Measurements from ENCODE around the gene FKRP.

Gene FKRP

GRCh38 chr19:46719629-46720502 is 26.0 kb upstream of the FKRP start:
- DNase-seq (ENCODE audit: low read depth in 2 of 2): no peak

- DNase-seq (ENCODE audit: low read depth in 2 of 2): no peak
Observed at GRCh38 chr19:46720503-46721239, 25.2 kb upstream of the FKRP start.

DNA sequence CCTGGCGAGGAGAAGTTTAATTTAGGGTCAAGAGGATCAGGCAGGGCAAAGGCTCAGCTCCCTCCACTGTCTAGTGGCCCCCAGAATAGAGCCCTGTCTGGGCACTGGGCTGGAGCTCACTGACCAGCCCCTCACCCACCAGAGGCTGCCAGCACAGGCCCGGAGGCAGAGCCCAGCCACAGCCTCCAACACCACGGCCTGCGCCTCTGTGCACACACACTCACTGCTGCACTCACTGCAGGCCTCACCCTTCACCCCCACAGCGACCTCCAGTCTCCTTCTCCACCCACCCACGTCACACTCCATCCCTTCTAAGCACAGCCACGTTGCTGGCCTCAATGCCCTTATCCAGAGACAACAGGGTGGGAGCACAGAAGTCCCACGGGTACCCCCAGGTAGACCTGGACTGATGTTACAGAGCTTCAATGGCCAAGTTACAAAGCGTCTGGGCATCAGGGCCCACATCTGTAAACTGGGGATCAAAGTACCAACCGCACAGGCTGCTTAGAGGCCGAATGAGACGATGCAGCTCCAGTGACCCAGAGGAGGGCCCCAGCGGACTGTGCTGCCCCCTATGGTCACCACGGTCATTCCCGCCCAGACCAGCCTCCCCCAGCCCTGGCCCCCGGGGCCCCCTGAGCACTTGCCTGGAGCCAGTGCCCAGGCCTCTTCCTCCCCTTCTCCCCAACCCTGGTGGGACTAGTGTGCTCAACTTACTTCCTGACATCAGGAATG is 24.4 kb upstream of the FKRP start:
- DNase-seq (ENCODE audit: low read depth in 2 of 2): no peak

DNA sequence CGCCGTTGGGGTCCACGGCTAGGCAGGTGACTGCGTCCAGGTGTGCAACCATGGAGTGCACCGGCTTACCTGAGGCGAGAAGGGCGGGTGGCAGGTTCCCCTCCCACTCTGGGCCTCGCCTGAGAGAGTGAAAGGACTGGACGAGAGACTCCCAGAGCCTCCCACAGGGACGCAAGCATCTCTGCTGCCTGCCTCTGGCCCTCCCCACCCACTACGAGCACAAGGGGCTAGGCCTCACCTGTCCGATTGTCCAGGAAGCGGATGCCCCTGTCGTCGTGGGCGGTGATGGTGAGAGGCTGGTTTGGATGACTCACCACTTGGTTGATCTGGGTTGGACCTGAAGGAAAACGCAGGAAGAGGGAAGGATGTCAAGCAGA is 23.9 kb upstream of the FKRP start:
- DNase-seq (ENCODE audit: low read depth in 2 of 2): no peak

GRCh38 chr19:46722421-46723022 is 23.3 kb upstream of the FKRP start:
- no peak for DNase-seq (ENCODE audit: low read depth in 2 of 2)

DNA sequence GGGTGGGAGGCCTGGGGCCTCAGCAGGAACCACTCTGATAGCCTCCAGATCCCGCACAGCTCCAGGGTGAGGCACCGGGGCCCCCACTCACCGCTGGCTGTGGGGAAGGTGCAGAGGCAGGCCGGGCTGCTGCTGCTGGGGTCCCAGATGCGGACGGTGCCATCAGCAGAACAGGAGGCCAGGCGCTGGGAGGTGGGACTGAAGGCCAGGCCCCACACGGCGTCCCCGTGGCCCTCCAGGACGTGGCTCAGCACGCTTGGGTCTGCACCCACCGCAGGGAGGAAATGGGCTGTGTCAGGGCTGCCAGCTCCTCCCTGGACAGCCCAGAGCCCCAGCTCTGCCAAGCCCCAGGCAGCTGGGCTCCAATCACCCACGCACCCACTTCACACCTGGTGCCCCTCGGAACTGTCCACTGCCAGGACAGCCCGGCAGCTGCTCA is 22.8 kb upstream of the FKRP start:
- DNase-seq (ENCODE audit: low read depth in 2 of 2): no peak

- DNase-seq (ENCODE audit: low read depth in 2 of 2): no peak
Observed at GRCh38 chr19:46723471-46723870, 22.4 kb upstream of the FKRP start.

DNA sequence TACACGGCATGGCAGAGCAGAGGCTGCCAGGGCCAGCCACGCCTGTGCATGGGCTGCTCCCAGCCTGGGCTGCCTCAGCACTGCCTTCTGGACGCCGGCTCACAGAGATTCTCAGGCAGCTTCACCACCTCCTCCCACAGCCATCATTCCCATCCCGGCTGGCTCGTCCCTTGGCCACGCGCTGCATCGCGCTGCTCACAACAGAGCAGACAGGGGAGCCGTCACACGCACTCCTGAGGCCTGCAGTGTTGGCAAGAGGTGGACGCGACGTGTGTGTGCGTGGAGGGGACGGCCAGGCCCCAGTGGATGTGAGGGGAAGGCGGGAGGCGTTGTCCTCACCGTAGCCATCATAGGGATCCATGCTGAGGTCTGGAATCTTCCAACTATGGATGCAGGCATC is 21.4 kb upstream of the FKRP start:
- no peak for DNase-seq (ENCODE audit: low read depth in 2 of 2)

- no peak for DNase-seq (ENCODE audit: low read depth in 2 of 2)
Observed at GRCh38 chr19:46725036-46725820, 20.6 kb upstream of the FKRP start.

DNA sequence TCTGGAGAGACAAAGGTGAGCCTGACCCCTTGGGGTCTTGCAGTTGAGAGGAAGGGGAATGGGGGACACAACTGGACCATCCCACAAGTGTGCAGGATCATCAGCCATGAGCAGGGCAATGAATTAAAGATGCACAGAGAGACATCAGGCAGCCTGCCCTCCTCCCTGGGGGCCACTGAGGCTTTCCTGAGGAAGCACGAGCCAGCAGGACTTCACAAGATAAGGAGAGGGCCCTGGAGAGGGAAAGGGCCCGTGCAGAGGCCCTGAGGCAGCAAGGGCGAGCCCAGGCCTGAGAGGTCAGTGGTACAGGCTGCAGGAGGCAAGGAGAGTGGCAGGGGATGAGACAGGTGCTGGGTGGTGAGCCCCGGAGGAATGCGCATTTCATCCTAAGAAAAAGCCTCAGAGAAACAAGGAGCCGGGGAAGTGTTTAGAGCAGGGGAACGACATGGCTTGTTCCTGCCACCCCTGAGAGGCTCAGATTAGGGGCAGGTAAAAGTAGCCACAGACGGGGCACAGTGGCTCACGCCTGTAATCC is 19.9 kb upstream of the FKRP start:
- no peak for DNase-seq (ENCODE audit: low read depth in 2 of 2)

- DNase-seq (ENCODE audit: low read depth in 2 of 2): no peak
Observed at GRCh38 chr19:46726551-46726950, 19.3 kb upstream of the FKRP start.

GRCh38 chr19:46726971-46727501 is 18.8 kb upstream of the FKRP start:
- no peak for DNase-seq (ENCODE audit: low read depth in 2 of 2)

DNA sequence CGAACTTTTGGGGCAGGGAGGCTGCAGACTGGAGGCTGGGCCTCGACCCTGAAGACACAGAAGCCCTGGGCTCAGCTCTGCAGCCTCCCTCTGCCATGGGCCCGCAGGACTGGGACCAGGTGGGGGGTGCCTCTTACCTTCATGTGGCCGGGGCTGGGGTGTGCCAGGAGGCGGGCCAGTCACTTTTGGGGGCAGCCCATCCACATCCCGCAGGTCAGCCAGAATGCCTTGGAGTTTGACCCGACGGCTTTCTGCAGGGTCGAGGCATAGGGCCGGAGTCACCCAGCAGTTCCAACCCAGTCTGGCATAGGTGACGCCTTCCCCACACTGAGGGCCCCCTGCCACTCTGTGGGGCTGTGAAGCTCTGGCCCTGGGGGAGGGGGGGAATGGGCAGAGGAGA is 18.1 kb upstream of the FKRP start:
- no peak for DNase-seq (ENCODE audit: low read depth in 2 of 2)

DNA sequence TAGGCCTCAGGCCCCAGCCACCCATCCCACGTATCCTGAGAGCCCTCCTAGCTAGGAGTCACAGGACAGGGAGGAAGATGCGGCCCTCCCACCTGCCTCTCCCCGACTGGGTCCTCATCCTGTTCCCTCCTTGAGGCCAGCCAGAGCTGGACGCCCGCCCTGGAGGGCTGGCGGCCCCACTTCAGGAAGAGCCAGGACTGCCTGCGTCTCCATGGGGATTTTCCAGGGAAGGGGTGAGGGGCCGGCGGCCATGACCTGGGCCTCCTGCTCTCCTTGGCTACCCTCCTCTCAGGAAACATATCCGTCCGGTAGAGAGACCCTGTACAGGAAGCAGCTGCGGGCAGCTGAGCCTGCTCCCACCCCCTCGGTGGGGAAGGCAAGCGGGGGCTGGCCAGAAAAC is 17.6 kb upstream of the FKRP start:
- no peak for DNase-seq (ENCODE audit: low read depth in 2 of 2)

GRCh38 chr19:46728693-46729339 is 17.0 kb upstream of the FKRP start:
- DNase-seq (ENCODE audit: low read depth in 2 of 2): peak; percentile 43 to 63

GRCh38 chr19:46729696-46730095 is 16.2 kb upstream of the FKRP start:
- no peak for DNase-seq (ENCODE audit: low read depth in 2 of 2)

DNA sequence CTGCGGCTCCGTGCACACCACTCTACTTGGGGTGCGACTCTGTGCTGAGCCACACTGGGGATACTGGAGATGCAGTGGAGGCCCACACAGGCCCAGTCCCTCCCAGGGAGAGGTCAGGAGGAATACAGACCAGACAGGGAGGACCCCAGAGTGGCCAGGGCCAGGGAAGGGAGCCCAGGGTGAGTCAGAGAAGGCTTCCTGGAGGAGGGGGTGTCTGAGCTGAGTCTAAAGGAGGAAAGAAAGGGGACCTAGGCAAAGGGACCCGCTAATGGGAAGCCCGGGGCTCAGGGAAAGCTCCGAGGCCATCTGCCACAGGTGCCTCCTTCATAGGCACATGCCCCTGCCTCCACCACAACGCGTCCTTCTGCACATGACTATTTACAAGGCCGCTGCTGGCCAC is 15.7 kb upstream of the FKRP start:
- no peak for DNase-seq (ENCODE audit: low read depth in 2 of 2)

DNA sequence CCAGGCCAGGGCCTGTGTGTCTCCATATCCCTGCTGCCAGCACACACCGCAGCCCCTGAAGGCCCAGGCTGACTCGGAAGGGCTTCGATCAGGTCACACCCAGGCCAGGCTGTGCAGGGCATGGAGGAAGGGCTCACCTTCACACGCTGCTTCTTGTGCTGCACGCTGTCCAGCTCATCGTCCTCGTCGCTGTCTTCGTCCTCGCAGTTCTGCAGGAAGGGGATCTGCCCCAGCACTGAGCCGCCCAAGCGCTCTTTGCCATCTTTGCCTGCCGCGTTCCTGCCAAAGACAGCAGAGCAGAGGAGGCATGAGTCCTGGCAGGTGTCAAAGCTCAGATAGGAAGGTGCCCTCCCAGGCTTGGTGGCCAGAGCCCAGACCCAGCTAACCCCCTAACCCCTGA is 15.3 kb upstream of the FKRP start:
- DNase-seq (ENCODE audit: low read depth in 2 of 2): no peak

- no peak for DNase-seq (ENCODE audit: low read depth in 2 of 2)
Observed at GRCh38 chr19:46731007-46731501, 14.8 kb upstream of the FKRP start.

DNA sequence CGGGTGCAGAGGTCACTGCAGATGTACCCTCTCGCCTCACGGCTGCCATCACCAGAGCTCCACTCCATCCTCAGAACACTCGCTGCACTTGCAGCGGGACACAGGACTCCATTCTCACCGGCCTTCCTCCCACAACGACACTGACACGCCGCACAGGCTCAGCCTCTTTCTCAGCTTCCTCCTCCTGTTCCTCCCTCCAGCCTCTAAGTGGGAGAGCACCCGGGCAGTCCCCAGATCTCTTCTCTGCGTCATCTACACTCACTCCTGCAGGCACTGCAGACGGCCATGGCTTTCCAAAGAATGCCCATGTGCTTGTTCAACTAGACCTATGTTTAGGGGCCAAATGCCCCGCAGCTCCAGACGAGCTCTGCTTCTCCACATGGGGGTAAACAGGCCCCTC is 14.3 kb upstream of the FKRP start:
- DNase-seq (ENCODE audit: low read depth in 2 of 2): no peak

Data from stimulated activated CD8-positive, alpha-beta memory T cell treated with anti-CD3 and anti-CD28 coated beads, Interleukin-15, amount 100 ng/mL, for 48 hours (primary cell).